ENCODE data around the gene NHLRC3.
"Not testable (repeated sequence)": the region's sequence is repeated elsewhere in the genome, so short reads cannot be mapped to it uniquely, and the experiment has no call there.

NHLRC3 gene
- 9.4 to 29.0 (median 19.6) reads per million in 4 donors for total RNA-seq

DNA sequence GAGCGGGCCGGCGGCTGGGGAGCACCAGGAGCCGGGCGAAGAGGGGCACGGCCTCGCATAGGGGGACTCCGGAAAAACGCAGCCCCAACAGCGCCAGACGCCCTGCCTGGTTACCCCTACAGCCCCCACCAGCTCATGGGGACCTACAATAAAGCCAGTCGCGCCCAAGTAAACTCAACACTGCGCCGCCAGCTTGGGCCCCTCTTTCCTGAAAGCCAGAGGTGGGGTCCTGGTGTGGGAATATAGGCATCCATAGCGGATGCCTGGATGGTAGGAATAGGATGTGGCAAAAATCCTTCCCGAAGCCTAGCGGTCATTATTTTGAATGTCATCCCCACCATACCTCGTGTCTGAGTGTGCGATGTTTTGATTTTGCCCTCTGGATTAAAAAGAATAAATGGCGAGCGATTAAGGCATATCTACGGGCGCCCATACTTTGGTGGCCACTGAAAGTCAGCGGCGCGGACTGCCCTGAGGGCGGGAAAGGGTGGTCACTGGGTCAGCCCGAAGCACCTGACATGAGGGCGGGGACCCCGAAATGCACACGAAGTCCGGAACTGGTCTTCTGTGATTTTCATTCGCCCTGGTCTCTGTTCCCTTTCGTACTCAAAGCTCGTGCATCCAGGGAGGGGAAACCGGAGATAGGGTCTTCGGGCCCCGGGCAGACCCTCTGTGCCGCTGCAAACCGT, at the start of gene NHLRC3, which contains the start of gene PROSER1:
Gene NHLRC3 (plus strand): TSS at position 577 of the 689 bp plus-strand sequence. CDS start 184 bp downstream, outside the sequence.
Gene PROSER1 (minus strand): TSS at position 210 of the 689 bp plus-strand sequence. CDS start 847 bp downstream, outside the sequence.
- DNase-seq, result peak; percentile 53 to 86 (median 66)

DNA sequence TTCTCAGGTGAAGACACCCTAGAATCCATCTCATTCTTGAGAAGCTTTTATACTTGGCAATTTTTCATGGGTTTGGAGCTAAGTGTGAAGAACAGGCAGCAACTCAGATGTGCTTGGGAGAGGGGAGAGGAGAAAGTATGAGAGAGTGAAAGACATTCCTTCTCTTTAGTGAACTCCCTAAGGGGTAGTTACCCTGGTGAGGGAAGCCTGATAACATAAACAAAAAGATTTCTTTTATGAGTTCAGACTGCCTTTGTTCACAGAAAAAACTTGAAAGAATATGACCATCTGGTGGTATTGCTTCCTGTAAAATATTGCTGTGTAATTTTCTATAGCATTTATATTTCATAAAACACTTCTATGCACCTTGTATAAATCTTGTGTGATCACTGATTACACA, 47.6 kb upstream of the NHLRC3 start, which contains the start of gene STOML3:
Gene STOML3 (minus strand): TSS at position 139 of the 400 bp plus-strand sequence. CDS start 110 bp downstream, at position 29.
- DNase-seq, result no peak

- DNase-seq, result no peak
These were observed 44.9 kb upstream of the NHLRC3 start for GRCh38 chr13:38993381-38993780.

DNA sequence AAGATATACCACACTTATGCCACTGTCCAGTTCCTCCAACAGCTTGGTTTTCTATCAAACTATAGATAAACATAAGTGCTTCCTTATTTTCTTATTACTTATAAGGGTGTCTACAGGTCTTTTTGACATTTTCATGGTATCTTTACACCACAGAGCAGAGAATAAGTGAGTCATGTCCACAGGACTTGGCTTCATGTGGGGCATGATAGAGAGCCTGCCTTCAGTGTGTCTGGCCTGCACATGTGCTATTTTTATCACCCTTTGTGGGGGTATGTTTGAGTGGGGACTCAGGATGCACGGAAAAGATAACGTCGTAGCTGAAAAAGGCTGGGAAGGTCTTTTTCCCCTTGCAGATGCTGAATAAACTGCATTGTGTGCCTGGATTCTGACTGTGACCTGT, 39.5 kb upstream of the NHLRC3 start:
- no peak for DNase-seq

DNA sequence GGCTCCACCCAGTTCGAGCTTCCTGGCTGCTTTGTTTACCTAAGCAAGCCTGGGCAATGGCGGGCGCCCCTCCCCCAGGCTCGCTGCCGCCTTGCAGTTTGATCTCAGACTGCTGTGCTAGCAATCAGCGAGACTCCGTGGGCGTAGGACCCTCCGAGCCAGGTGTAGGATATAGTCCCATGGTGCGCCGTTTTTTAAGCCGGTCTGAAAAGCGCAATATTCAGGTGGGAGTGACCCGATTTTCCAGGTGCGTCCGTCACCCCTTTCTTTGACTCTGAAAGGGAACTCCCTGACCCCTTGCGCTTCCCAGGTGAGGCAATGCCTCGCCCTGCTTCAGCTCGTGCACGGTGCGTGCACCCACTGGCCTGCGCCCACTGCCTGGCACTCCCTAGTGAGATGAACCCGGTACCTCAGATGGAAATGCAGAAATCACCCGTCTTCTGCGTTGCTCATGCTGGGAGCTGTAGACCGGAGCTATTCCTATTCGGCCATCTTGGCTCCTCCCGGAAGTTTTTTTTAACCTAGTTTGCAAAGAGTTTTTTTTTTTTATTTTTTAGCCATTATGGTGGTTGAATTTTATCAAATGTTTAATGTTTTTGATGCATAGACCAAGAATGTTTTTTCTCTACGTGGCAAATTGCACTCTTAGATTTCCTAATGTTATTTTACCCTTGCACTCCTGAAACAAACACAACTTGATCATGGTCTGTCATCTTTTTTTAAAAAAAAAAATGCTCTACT, 31.7 kb upstream of the NHLRC3 start:
- DNase-seq, result not testable (repeated sequence)

GRCh38 chr13:39012608-39013007, 25.6 kb upstream of the NHLRC3 start:
- DNase-seq, result no peak

- no peak for DNase-seq
These were observed 24.8 kb upstream of the NHLRC3 start for GRCh38 chr13:39013462-39013861.

- DNase-seq, result peak in 1 of 5 donors; percentile 35
These were observed 22.2 kb upstream of the NHLRC3 start for GRCh38 chr13:39016087-39016486.

DNA sequence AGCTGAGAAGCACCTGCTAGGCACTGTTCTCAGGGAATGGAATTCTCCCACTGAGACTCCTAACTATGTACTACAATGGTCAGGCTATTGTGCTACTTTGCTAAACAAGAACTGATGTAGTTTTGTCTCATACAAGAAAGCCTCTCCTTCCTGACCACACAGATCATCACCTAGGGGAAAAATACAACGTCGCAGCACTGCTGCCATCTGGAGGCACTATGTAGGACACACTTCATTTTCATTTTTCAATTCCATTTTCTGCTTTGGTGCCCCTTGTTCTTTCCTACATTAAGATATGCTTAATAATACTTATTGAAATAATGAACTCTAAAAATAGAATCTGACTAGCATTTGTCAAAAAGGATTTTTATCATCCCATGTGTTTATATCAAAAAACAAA, 21.5 kb upstream of the NHLRC3 start:
- peak in 1 of 5 donors; percentile 38 for DNase-seq

DNA sequence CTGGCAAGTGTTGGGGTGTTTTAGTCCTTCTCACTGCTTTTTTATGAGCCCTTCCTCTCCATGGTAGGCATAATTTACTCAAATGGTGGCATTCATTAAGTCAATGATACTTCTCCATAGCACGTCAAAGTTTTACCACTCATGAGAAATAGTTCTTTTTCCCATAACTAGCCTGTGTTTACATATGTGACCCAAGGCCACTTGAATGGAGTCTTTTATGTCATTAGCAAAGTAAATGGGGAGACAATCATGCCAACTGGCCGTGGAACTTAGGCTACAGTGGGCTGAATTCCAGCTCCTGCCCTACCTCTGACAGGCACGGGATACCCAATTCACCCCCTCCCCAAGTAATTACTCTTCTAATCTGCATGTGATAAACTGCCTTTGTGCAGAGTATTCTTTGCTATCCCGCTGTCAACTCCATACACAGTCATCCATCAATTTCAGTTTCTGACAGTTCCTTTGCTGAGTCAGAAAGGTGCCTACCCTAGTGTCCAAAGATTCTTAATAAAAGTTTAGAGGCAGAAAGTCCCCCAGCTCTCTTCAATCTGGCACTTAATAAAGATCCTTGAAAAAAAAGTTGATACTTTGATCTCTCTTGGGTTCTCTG, 17.3 kb upstream of the NHLRC3 start:
- DNase-seq, result no peak

GRCh38 chr13:39023316-39023715, 14.9 kb upstream of the NHLRC3 start:
- DNase-seq, result no peak

- DNase-seq, result no peak
These were observed 14.5 kb upstream of the NHLRC3 start for GRCh38 chr13:39023761-39024160.

- DNase-seq, result no peak
These were observed 12.8 kb upstream of the NHLRC3 start for GRCh38 chr13:39025433-39025839.

DNA sequence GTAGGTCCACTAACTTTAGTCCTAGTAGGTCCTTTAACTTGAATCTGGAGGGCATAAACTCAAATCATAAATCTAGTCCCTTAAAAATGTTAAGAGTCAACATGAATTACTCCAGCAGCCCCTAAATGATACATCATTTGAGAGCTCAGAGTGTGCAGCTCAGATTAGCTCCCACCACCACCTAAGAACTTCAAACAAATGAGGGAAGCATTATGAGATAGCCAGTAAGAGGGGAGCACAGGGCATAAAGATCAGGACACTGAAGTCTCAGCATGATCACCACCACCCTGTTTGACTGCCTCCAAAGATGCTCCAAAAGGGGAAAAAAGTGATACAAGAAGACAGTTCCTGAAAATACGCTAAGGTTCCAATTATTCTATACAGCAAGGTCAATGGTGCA, 6.1 kb upstream of the NHLRC3 start:
- no peak for DNase-seq

DNA sequence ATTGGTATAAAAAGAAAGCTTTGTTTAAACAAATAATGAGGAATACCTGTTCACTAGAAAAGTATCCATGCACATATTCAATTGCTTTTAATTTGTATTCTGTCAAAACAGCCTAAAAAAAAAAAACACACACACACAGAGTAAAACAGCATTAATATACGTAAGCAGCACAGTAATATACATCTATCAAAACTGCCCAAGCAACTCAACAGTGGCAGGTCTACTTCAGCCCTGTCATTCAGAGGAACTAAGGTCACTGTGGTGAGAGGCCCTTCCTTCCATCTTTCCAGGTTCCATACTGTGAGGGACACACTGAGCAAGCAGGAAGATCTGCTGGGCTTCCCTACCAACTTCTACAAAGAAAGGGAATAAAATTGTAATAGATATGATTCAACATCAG, 4.2 kb upstream of the NHLRC3 start:
- DNase-seq, result no peak

DNA sequence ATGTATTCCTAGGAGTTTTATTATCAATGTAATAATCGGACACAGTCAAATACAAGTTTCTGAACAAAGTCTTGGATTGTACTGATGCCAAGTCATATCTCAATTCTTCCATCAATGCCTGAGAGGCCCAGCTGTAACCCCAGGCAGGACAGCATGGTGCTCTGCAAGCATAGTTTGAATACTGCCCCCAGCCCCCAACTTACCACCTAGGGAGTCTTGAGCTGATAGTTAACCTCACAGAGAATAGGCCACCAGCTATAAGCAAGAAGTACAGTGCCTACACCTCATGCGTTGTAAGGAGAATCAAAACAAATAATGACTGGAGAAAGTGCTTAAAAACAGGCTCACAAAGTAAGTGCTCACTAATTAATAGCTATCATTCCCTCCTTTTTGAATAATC, 3.1 kb upstream of the NHLRC3 start:
- no peak for DNase-seq

- DNase-seq, result no peak
These were observed 2.5 kb upstream of the NHLRC3 start for GRCh38 chr13:39035799-39036198.

GRCh38 chr13:39036212-39036611, 2.0 kb upstream of the NHLRC3 start:
- DNase-seq, result peak in 1 of 5 donors; percentile 59

GRCh38 chr13:39037410-39037879, 811 bp upstream of the NHLRC3 start:
- DNase-seq, result no peak

DNA sequence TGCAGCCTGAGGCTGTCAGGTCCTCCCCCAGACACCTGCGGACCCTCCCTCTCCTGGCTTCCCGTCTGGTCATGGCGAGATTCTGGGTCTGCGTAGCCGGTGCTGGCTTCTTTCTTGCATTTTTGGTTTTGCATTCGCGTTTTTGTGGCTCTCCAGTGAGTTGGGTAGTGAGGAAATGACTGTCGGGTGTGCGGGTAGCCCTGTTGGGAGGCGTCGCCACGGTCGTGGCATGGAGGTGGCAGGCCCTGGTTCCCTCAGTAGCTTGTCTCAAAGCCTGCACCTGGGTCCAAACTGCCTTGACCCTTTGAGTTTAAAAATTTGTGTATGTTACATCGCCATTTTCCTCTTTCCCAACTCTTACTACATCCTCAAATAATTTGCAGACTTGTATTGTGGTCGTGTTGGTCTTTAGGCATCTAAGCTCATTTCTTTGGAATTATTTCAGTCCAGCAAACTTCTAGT, 344 bp downstream of the NHLRC3 start:
- peak; percentile 11 to 79 (median 36) for DNase-seq

DNA sequence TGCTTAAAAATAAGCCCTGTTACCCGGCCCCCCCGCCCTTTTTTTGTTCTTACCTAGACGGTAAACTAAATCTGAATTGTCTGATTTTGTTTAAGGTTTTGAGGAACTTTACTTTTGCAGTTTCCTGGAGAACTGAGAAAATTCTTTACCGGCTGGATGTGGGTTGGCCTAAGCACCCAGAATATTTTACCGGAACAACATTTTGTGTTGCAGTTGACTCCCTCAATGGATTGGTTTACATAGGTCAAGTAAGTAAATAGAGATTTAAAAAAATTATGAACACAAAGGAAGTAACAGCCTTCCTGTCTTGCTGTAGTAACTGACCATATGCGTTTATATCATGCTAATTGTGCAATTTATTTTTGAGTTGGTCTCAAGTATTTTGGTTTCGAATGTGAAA, 785 bp downstream of the NHLRC3 start:
- DNase-seq, result no peak

- DNase-seq, result no peak
These were observed 1.9 kb downstream of the NHLRC3 start for GRCh38 chr13:39040206-39040605.

DNA sequence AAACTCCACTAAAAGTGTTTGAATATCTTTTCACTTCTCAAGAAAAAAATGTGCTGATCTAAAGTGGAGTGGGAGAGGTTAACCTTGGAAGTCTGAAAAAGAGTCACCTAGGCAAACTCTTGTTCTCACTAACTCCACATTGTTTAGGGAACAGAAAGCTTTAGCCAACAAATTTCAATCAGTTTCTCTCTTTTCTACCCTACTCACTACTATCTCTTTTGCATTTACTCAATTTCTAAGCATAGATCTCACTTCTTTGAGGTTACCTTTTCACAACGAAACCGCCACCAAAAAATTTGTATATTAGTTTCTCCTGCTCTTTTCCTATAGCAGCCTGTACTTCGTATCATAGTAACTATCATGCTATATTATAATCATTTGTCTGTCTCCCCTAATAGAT, 6.3 kb downstream of the NHLRC3 start:
- DNase-seq, result no peak

All from T-helper 1 cell (primary cell).